OCI-LY7 (cell line): ENCODE measurements around the gene OSM. TPM values are rescaled to one million over a fixed set of nuclear protein-coding genes. Genes with fewer than 3 reads are reported as not detected.

ENCODE experiments used
- BruUV-seq: library from RNA; stranded (reverse); fragments of 400-500 nt; replicated peaks from 2 replicates; lab custom pipeline; 2021; lab: Mats Ljungman, UMichigan
- CTCF ChIA-PET: fragments of 300-600 bp; sonication (Branson Sonifier 250); formaldehyde crosslinking; loops from one replicate; lab custom pipeline; 2022; ENCODE audit warnings: antibody characterized with exemption; ENCODE audit not compliant: unreplicated experiment; lab: Charles Lee
- POLR2A ChIA-PET: fragments of 300-600 bp; sonication (Branson Sonifier 250); formaldehyde crosslinking; loops from one replicate; lab custom pipeline; 2022; ENCODE audit warnings: antibody characterized with exemption; lab: Charles Lee
- DNase-seq: peaks from one replicate; pipeline ENCODE4 v3.0.0-alpha.2; 2015; ENCODE audit warnings: low spot score
- H2AFZ ChIP-seq: fragments of 200-600 bp; sonication (generic), shearing (Covaris generic); 2 replicates; pipeline ENCODE4 v1.6.1; 2014; ENCODE audit warnings: mild to moderate bottlenecking, antibody characterized with exemption, low read length, moderate library complexity
- H3K27ac ChIP-seq: fragments of 200-600 bp; sonication (generic); 2 replicates; pipeline ENCODE4 v1.5.1; 2014; ENCODE audit warnings: mixed run types, low read depth, mild to moderate bottlenecking, moderate library complexity, low read length, inconsistent platforms; ENCODE audit not compliant: poor library complexity, severe bottlenecking
- H3K36me3 ChIP-seq: fragments of 200-600 bp; sonication (generic); 2 replicates; pipeline ENCODE4 v1.6.1; 2014; ENCODE audit warnings: mild to moderate bottlenecking, antibody characterized with exemption, low read length, moderate library complexity, mixed read lengths; ENCODE audit not compliant: insufficient read depth
- H3K4me1 ChIP-seq: fragments of 200-600 bp; sonication (generic); 2 replicates; pipeline ENCODE4 v1.5.1; 2014; ENCODE audit warnings: mild to moderate bottlenecking, low read length; ENCODE audit not compliant: insufficient read depth, poor library complexity, severe bottlenecking
- H3K4me2 ChIP-seq: fragments of 200-600 bp; sonication (generic); 2 replicates; pipeline ENCODE4 v1.6.1; 2014; ENCODE audit warnings: mild to moderate bottlenecking, low read length
- H3K4me3 ChIP-seq: fragments of 200-600 bp; sonication (generic); 2 replicates; pipeline ENCODE4 v1.5.1; 2014; ENCODE audit warnings: mild to moderate bottlenecking, low read depth, low read length; ENCODE audit not compliant: poor library complexity, severe bottlenecking
- H3K79me2 ChIP-seq: fragments of 200-600 bp; sonication (generic); 2 replicates; pipeline ENCODE4 v1.6.1; 2016; ENCODE audit warnings: low read depth, mild to moderate bottlenecking, low read length, moderate library complexity, mixed read lengths; ENCODE audit not compliant: insufficient read depth
- H3K9me2 ChIP-seq: fragments of 200-600 bp; sonication (generic); 2 replicates; pipeline ENCODE4 v1.6.1; 2016; ENCODE audit warnings: mild to moderate bottlenecking, low read length, mixed read lengths; ENCODE audit not compliant: insufficient read depth
- H3K9me3 ChIP-seq: fragments of 200-600 bp; sonication (generic); 2 replicates; pipeline ENCODE4 v1.6.1; 2014; ENCODE audit warnings: mild to moderate bottlenecking, mixed run types, low read length, mixed read lengths
- H4K20me1 ChIP-seq: fragments of 200-600 bp; sonication (generic); 2 replicates; pipeline ENCODE4 v1.6.1; 2014; ENCODE audit warnings: mild to moderate bottlenecking, antibody characterized with exemption, low read length, moderate library complexity, mixed read lengths; ENCODE audit not compliant: insufficient read depth
- CTCF ChIP-seq: fragments of 200-600 bp; sonication (generic); conservative IDR thresholded peaks from 2 replicates; pipeline ENCODE4 v1.5.1; 2014; ENCODE audit warnings: mild to moderate bottlenecking, antibody characterized with exemption, low read length, moderate library complexity, mixed read lengths
- EZH2phosphoT487 ChIP-seq: fragments of 200-600 bp; sonication (generic); IDR thresholded peaks from 2 replicates; pipeline ENCODE4 v1.6.1; 2018; ENCODE audit warnings: low read depth, borderline replicate concordance, mild to moderate bottlenecking, mixed run types, antibody characterized with exemption, low read length, moderate library complexity, mixed read lengths
- intact Hi-C: fragments of 100-400 bp; cut with micrococcal nuclease; formaldehyde crosslinking; loops from one replicate; pipeline ENCODE4 v1.10.0; 2022; ENCODE audit not compliant: unreplicated experiment
- total RNA-seq, 2 experiments: library from RNA; depleted of rRNA in 1 of 2; stranded (reverse); fragments of >200 nt in 1 of 2; shearing (Covaris generic) in 1 of 2; gene quantifications; 2 replicates each; pipeline ENCODE4 v1.2.3, GENCODE V29; 2014 to 2022

OSM gene
- total RNA-seq, 2 experiments from 2014 or later: 0.91 TPM; not detected in 1

DNA sequence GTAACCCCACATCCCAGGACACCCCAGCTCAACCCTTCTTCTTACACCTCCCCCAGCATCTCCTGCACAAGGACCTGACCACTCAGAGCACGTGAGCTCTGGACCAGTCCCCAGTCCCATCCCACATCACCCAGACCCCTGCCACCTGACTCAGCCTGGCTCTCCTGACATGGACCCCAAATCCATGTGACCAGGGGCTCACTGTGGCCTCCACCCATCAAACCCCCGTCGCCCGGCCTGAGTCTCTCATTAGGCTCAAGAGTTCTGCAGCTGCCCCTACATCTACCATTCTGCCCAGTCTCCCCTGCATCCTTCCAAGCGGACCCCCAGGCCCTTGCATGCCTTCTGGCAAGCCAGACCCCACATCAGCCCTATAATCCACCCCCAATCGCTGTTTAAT lies 18.2 kb downstream of the OSM start:
- no peak overlapping the region for H2AFZ ChIP-seq
- no peaks in the 10 kb centered on the region for H3K79me2 ChIP-seq
- H3K4me1 ChIP-seq: no peaks in the 10 kb centered on the region
- no peak for TF ChIP-seq CTCF
- no peak for TF ChIP-seq EZH2phosphoT487
- POLR2A ChIA-PET: no interaction called here
- no peak overlapping the region for H3K27ac ChIP-seq
- DNase-seq: no peak
- H3K4me2 ChIP-seq: no peak overlapping the region
- H3K36me3 ChIP-seq: no peaks in the 10 kb centered on the region
- intact Hi-C loops: no loop called here
- no TSS peak for BruUV-seq
- no peaks in the 10 kb centered on the region for H3K9me2 ChIP-seq
- H3K9me3 ChIP-seq: no peaks in the 10 kb centered on the region
- H4K20me1 ChIP-seq: no peaks in the 10 kb centered on the region
- H3K4me3 ChIP-seq: no peak overlapping the region
- CTCF ChIA-PET: no interaction called here

- Histone ChIP-seq H3K4me3 (no peak overlapping the region), H3K36me3 (no peaks in the 10 kb centered on the region), H3K79me2 (no peaks in the 10 kb centered on the region), H4K20me1 (no peaks in the 10 kb centered on the region), H3K27ac (no peak overlapping the region), H2AFZ (no peak overlapping the region), H3K4me2 (no peak overlapping the region), H3K9me3 (no peaks in the 10 kb centered on the region), H3K4me1 (no peaks in the 10 kb centered on the region), H3K9me2 (no peaks in the 10 kb centered on the region)
- no peak for DNase-seq
- CTCF ChIA-PET: no interaction called here
- intact Hi-C loops: no loop called here
- no TSS peak for BruUV-seq
- TF ChIP-seq EZH2phosphoT487 (no peak), CTCF (no peak)
- POLR2A ChIA-PET: no interaction called here
Observed at GRCh38 chr22:30247974-30248373, 18.7 kb downstream of the OSM start.

DNA sequence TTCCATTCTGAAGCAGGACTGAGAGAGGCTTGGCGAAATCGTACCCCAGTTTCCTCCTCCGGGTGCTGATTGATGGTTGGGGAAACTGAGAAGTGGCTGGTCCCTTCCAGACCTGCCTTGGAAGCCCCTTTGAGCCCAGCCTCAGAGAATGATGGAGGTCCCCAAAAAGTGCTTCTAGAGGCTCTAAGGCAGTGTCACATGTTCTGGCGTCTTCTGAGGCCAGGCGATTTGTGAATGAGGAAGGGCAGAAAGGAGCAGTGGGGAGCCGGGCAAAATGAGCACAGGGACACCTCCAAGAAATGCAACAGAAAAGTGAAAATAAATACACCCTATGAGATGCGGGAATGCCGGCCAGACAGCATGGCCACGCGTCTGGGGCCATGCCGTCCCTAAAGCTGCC lies 19.1 kb downstream of the OSM start:
- no peaks in the 10 kb centered on the region for H3K4me1 ChIP-seq
- no peak for TF ChIP-seq EZH2phosphoT487
- TF ChIP-seq CTCF: no peak
- H3K4me2 ChIP-seq: no peak overlapping the region

More for the DNA sequence above, 19.1 kb downstream of the OSM start:
- BruUV-seq: no TSS peak
- intact Hi-C loops: no loop called here
- no peak overlapping the region for H3K27ac ChIP-seq
- H3K4me3 ChIP-seq: no peak overlapping the region
- H3K9me3 ChIP-seq: no peaks in the 10 kb centered on the region
- no peak overlapping the region for H2AFZ ChIP-seq
- ChIA-PET POLR2A (no interaction called here), CTCF (no interaction called here)
- no peak for DNase-seq
- no peaks in the 10 kb centered on the region for H3K79me2 ChIP-seq
- no peaks in the 10 kb centered on the region for H3K9me2 ChIP-seq
- no peaks in the 10 kb centered on the region for H3K36me3 ChIP-seq
- no peaks in the 10 kb centered on the region for H4K20me1 ChIP-seq
